Vagina (tissue), 2 donors: ENCODE data around the gene LMX1B. TPM values are rescaled to one million over a fixed set of nuclear protein-coding genes. Genes with fewer than 3 reads are reported as not detected.

Experiments used
- DNase-seq, 2 donors: peaks; one replicate each; pipeline ENCODE4 v3.0.0-alpha.2; 2017; ENCODE audit errors: extremely low spot score in 2 of 2
- H3K27ac ChIP-seq: fragments of 200-600 bp; sonication (generic); one replicate; pipeline ENCODE4 v1.5.1; 2019
- H3K27me3 ChIP-seq: fragments of 200-600 bp; sonication (generic); one replicate; pipeline ENCODE4 v1.5.1; 2019
- H3K36me3 ChIP-seq, 2 donors: fragments of 200-600 bp; sonication (generic); one replicate each; pipeline ENCODE4 v1.5.1; 2017 to 2019
- H3K4me1 ChIP-seq: fragments of 200-600 bp; sonication (generic); one replicate; pipeline ENCODE4 v1.5.1; 2019
- H3K4me3 ChIP-seq, 2 donors: fragments of 200-600 bp; sonication (generic); 1 replicate in 1 of 2; 2 replicates in 1 of 2; pipeline ENCODE4 v1.5.1; 2016 to 2019
- H3K9me3 ChIP-seq: fragments of 200-600 bp; sonication (generic); one replicate; pipeline ENCODE4 v1.5.1; 2019
- CTCF ChIP-seq, 3 experiments: fragments of 450-650 bp in 2 of 3; fragments of 200-600 bp in 1 of 3; sonication (generic) in 1 of 3; IDR thresholded peaks; one replicate each; pipeline ENCODE4 v1.5.1; 2017 to 2019; ENCODE audit warnings: antibody characterized with exemption in 3 of 3, mild to moderate bottlenecking in 2 of 3, moderate library complexity in 2 of 3
- POLR2A ChIP-seq, 2 donors: fragments of 450-650 bp; IDR thresholded peaks; one replicate each; pipeline ENCODE4 v1.6.1; 2017; ENCODE audit warnings: antibody characterized with exemption in 2 of 2, mild to moderate bottlenecking in 2 of 2, moderate library complexity in 2 of 2
- POLR2AphosphoS5 ChIP-seq, 2 donors: sonication (generic); formaldehyde crosslinking; IDR thresholded peaks; one replicate each; pipeline ENCODE4 v1.9.0; 2017; ENCODE audit warnings: antibody characterized with exemption in 2 of 2, mild to moderate bottlenecking in 2 of 2, low read depth in 1 of 2; ENCODE audit not compliant: insufficient read depth in 1 of 2
- intact Hi-C: fragments of 100-400 bp; cut with DNase I; formaldehyde crosslinking; loops from one replicate; pipeline ENCODE4 v1.15.1; 2023
- total RNA-seq: library from RNA; depleted of rRNA; stranded (reverse); fragments of >200 nt; gene quantifications from one replicate; pipeline ENCODE4 v1.2.3, GENCODE V29; 2016

LMX1B gene
- total RNA-seq, 1 donor from 2014 or later, result not detected

GRCh38 chr9:126628969-126629674, 15.4 kb downstream of the LMX1B start:
- H3K36me3 ChIP-seq, result no peaks in the 10 kb centered on the region
- H3K4me1 ChIP-seq, result peaks cover 24% of the 10 kb centered on the region
- no peak for DNase-seq
- H3K9me3 ChIP-seq, result no peaks in the 10 kb centered on the region
- TF ChIP-seq POLR2A (IDR thresholded peaks at IDR 0.05), result no peak
- TF ChIP-seq POLR2AphosphoS5 (IDR thresholded peaks at IDR 0.05; ENCODE audit: insufficient read depth in 1 of 2, low read depth in 1 of 2), result no peak
- TF ChIP-seq CTCF (IDR thresholded peaks at IDR 0.05), result no peak
- no peak overlapping the region for H3K4me3 ChIP-seq
- H3K27me3 ChIP-seq, result peaks cover 15% of the 10 kb centered on the region
- no peak overlapping the region for H3K27ac ChIP-seq
- intact Hi-C loops, result no loop called here

GRCh38 chr9:126630458-126631237, 16.9 kb downstream of the LMX1B start:
- H3K27ac ChIP-seq, result no peak overlapping the region
- no peak for DNase-seq
- H3K27me3 ChIP-seq, result peaks cover 10% of the 10 kb centered on the region
- intact Hi-C loops, result no loop called here
- no peaks in the 10 kb centered on the region for H3K9me3 ChIP-seq
- H3K36me3 ChIP-seq, result no peaks in the 10 kb centered on the region
- H3K4me1 ChIP-seq, result peaks cover 12% of the 10 kb centered on the region
- TF ChIP-seq POLR2AphosphoS5 (IDR thresholded peaks at IDR 0.05; ENCODE audit: insufficient read depth in 1 of 2, low read depth in 1 of 2) (no peak), CTCF (IDR thresholded peaks at IDR 0.05) (no peak), POLR2A (IDR thresholded peaks at IDR 0.05) (no peak)
- H3K4me3 ChIP-seq, result no peak overlapping the region

- intact Hi-C loops, result no loop called here
- no peak overlapping the region for H3K27ac ChIP-seq
- no peak for TF ChIP-seq POLR2AphosphoS5 (IDR thresholded peaks at IDR 0.05; ENCODE audit: insufficient read depth in 1 of 2, low read depth in 1 of 2)
- TF ChIP-seq CTCF (IDR thresholded peaks at IDR 0.05), result no peak
- TF ChIP-seq POLR2A (IDR thresholded peaks at IDR 0.05), result no peak
- H3K4me3 ChIP-seq, result no peak overlapping the region
- H3K27me3 ChIP-seq, result peaks cover 4% of the 10 kb centered on the region
- peaks cover 6% of the 10 kb centered on the region for H3K4me1 ChIP-seq
- no peaks in the 10 kb centered on the region for H3K36me3 ChIP-seq
- no peaks in the 10 kb centered on the region for H3K9me3 ChIP-seq
- no peak for DNase-seq
These were observed 17.5 kb downstream of the LMX1B start for GRCh38 chr9:126631254-126631653.

DNA sequence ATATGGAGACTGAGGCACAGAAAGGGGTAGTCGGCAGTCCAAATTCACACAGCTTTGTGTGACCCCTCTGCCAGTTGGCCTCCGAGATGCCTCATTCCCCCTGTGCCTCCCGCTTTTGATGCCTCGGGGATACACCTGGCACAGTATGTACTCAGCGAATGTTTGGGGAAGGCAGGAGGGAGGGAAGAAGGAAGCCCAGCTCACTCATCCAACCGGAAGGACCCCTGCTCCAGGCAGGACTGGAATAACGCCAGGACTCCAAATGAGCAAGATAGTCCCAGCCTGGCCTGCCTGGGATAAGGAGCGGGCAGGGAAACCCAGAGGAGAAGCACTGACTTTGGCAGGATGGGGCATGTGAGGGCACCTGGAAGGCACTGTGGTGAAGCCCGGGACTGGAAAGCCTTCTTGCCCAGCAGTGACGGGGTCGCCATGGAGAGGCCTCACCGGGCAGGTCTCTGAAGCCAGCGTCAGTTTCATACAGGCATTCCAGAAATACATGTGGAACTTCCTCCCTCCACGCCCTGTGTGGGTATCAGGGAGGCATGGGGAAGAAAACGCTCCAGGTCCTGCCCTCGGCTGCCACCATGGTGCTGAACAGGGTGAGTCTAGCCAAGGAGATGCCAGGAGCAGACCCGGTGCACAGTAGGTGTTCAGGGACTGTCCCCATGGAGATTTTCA, 20.3 kb downstream of the LMX1B start:
- intact Hi-C loops, result no loop called here
- Histone ChIP-seq H3K9me3 (no peaks in the 10 kb centered on the region), H3K4me3 (no peak overlapping the region), H3K27ac (no peak overlapping the region), H3K36me3 (no peaks in the 10 kb centered on the region), H3K27me3 (no peaks in the 10 kb centered on the region), H3K4me1 (no peaks in the 10 kb centered on the region)
- no peak for TF ChIP-seq POLR2A (IDR thresholded peaks at IDR 0.05)
- TF ChIP-seq CTCF (IDR thresholded peaks at IDR 0.05), result no peak
- no peak for TF ChIP-seq POLR2AphosphoS5 (IDR thresholded peaks at IDR 0.05; ENCODE audit: insufficient read depth in 1 of 2, low read depth in 1 of 2)
- no peak for DNase-seq
